Measurements from ENCODE around the gene CIPC. TPM values are rescaled to one million over a fixed set of nuclear protein-coding genes. Genes with fewer than 3 reads are reported as not detected.

CIPC gene
- total RNA-seq, 1 donor from 2014 or later, result 45.9 TPM

Other genes with a start within 250 kb of the CIPC start
- gene IRF2BPL, start 69.5 kb upstream of the CIPC start, total RNA-seq, result 46.0 TPM
- gene ZDHHC22, start 43.5 kb downstream of the CIPC start, total RNA-seq, result not detected
- 0.46 TPM for gene TMEM63C, start 83.5 kb downstream of the CIPC start, total RNA-seq
- gene NGB, start 172.9 kb downstream of the CIPC start, total RNA-seq, result not detected
- gene POMT2, start 222.6 kb downstream of the CIPC start, total RNA-seq, result 19.9 TPM
- gene GSTZ1, start 222.8 kb downstream of the CIPC start, total RNA-seq, result 10.9 TPM